IPS-20b (cell line): ENCODE data around the gene MNDA.

ENCODE experiments used
- H3K27ac ChIP-seq: one replicate; pipeline ENCODE4 v1.5.1; 2013; ENCODE audit warnings: low read length
- H3K27me3 ChIP-seq: 2 replicates; pipeline ENCODE4 v1.6.1; 2013; ENCODE audit warnings: mild to moderate bottlenecking, low read length, inconsistent platforms; ENCODE audit not compliant: insufficient read depth
- H3K36me3 ChIP-seq: 2 replicates; pipeline ENCODE4 v1.6.1; 2013; ENCODE audit warnings: low read depth, mild to moderate bottlenecking, inconsistent platforms, low read length, moderate library complexity; ENCODE audit not compliant: insufficient read depth
- H3K4me1 ChIP-seq: 2 replicates; pipeline ENCODE4 v1.6.1; 2013; ENCODE audit warnings: mild to moderate bottlenecking, control low read depth, inconsistent platforms, low read length, moderate library complexity; ENCODE audit not compliant: insufficient read depth
- H3K4me3 ChIP-seq: 2 replicates; pipeline ENCODE4 v1.5.1; 2013; ENCODE audit warnings: mild to moderate bottlenecking, low read length, inconsistent platforms
- H3K9ac ChIP-seq: 2 replicates; pipeline ENCODE4 v1.6.1; 2013; ENCODE audit warnings: low read depth, mild to moderate bottlenecking, inconsistent platforms, low read length, moderate library complexity
- H3K9me3 ChIP-seq: 2 replicates; pipeline ENCODE4 v1.6.1; 2013; ENCODE audit warnings: mild to moderate bottlenecking, low read depth, low read length, inconsistent platforms; ENCODE audit not compliant: insufficient read depth

MNDA gene

GRCh38 chr1:158830904-158831507 is at the start of gene MNDA:
Gene MNDA, plus strand, starts transcription at chr1:158831351. Its CDS starts 10,803 bp downstream, at chr1:158842154.
- peaks cover 8% of the 10 kb centered on the region; the same call in 1 of the 2 replicates for H3K9me3 ChIP-seq
- H3K27ac ChIP-seq: no peak within 1 kb of the TSS
- no peaks in the 10 kb centered on the region for H3K36me3 ChIP-seq
- H3K27me3 ChIP-seq: no peaks in the 10 kb centered on the region
- no peak within 1 kb of the TSS for H3K4me3 ChIP-seq
- no peak within 1 kb of the TSS for H3K9ac ChIP-seq
- no peaks in the 10 kb centered on the region for H3K4me1 ChIP-seq

- Histone ChIP-seq H3K27ac (no peak overlapping the region), H3K27me3 (no peaks in the 10 kb centered on the region), H3K4me1 (no peaks in the 10 kb centered on the region; the same call in 1 of the 2 replicates), H3K4me3 (no peak overlapping the region), H3K9me3 (no peaks in the 10 kb centered on the region), H3K9ac (no peak overlapping the region), H3K36me3 (no peaks in the 10 kb centered on the region)
These were observed 37.5 kb upstream of the MNDA start for GRCh38 chr1:158793604-158794003.

- H3K9ac ChIP-seq: no peak overlapping the region
- no peak overlapping the region for H3K27ac ChIP-seq
These were observed 36.9 kb upstream of the MNDA start for GRCh38 chr1:158794247-158794646.

GRCh38 chr1:158798531-158798930 is 32.6 kb upstream of the MNDA start:
- H3K4me1 ChIP-seq: no peaks in the 10 kb centered on the region; the same call in 1 of the 2 replicates
- H3K9ac ChIP-seq: no peak overlapping the region
- H3K27ac ChIP-seq: no peak overlapping the region
- no peaks in the 10 kb centered on the region for H3K9me3 ChIP-seq
- no peaks in the 10 kb centered on the region for H3K27me3 ChIP-seq
- no peak overlapping the region for H3K4me3 ChIP-seq
- no peaks in the 10 kb centered on the region for H3K36me3 ChIP-seq

More at GRCh38 chr1:158794247-158794646, 36.9 kb upstream of the MNDA start:
- Histone ChIP-seq H3K9me3 (no peaks in the 10 kb centered on the region), H3K4me1 (no peaks in the 10 kb centered on the region; the same call in 1 of the 2 replicates), H3K27me3 (no peaks in the 10 kb centered on the region), H3K4me3 (no peak overlapping the region), H3K36me3 (no peaks in the 10 kb centered on the region)

GRCh38 chr1:158799689-158800088 is 31.5 kb upstream of the MNDA start:
- H3K9me3 ChIP-seq: no peaks in the 10 kb centered on the region
- H3K4me1 ChIP-seq: no peaks in the 10 kb centered on the region; the same call in 1 of the 2 replicates
- H3K27ac ChIP-seq: no peak overlapping the region
- H3K9ac ChIP-seq: no peak overlapping the region
- H3K27me3 ChIP-seq: no peaks in the 10 kb centered on the region
- H3K4me3 ChIP-seq: no peak overlapping the region
- no peaks in the 10 kb centered on the region for H3K36me3 ChIP-seq

GRCh38 chr1:158800526-158800925 is 30.6 kb upstream of the MNDA start:
- H3K4me3 ChIP-seq: no peak overlapping the region

GRCh38 chr1:158801396-158801795 is 29.8 kb upstream of the MNDA start:
- no peaks in the 10 kb centered on the region; the same call in 1 of the 2 replicates for H3K4me1 ChIP-seq
- H3K36me3 ChIP-seq: no peaks in the 10 kb centered on the region
- H3K9ac ChIP-seq: no peak overlapping the region
- H3K9me3 ChIP-seq: no peaks in the 10 kb centered on the region
- no peaks in the 10 kb centered on the region for H3K27me3 ChIP-seq
- no peak overlapping the region for H3K4me3 ChIP-seq
- no peak overlapping the region for H3K27ac ChIP-seq

More at GRCh38 chr1:158800526-158800925, 30.6 kb upstream of the MNDA start:
- Histone ChIP-seq H3K9ac (no peak overlapping the region), H3K9me3 (no peaks in the 10 kb centered on the region), H3K4me1 (no peaks in the 10 kb centered on the region; the same call in 1 of the 2 replicates), H3K27ac (no peak overlapping the region), H3K36me3 (no peaks in the 10 kb centered on the region), H3K27me3 (no peaks in the 10 kb centered on the region)

GRCh38 chr1:158803678-158804077 is 27.5 kb upstream of the MNDA start:
- Histone ChIP-seq H3K27me3 (no peaks in the 10 kb centered on the region), H3K27ac (no peak overlapping the region), H3K4me3 (no peak overlapping the region), H3K4me1 (no peaks in the 10 kb centered on the region), H3K9ac (no peak overlapping the region), H3K36me3 (no peaks in the 10 kb centered on the region), H3K9me3 (no peaks in the 10 kb centered on the region)

GRCh38 chr1:158806916-158807536 is 24.1 kb upstream of the MNDA start:
- H3K9ac ChIP-seq: no peak overlapping the region
- H3K4me3 ChIP-seq: no peak overlapping the region
- no peaks in the 10 kb centered on the region for H3K27me3 ChIP-seq
- H3K9me3 ChIP-seq: no peaks in the 10 kb centered on the region
- no peak overlapping the region for H3K27ac ChIP-seq
- H3K36me3 ChIP-seq: no peaks in the 10 kb centered on the region
- no peaks in the 10 kb centered on the region for H3K4me1 ChIP-seq

GRCh38 chr1:158809256-158809655 is 21.9 kb upstream of the MNDA start:
- Histone ChIP-seq H3K4me3 (no peak overlapping the region), H3K9me3 (no peaks in the 10 kb centered on the region), H3K9ac (no peak overlapping the region), H3K36me3 (no peaks in the 10 kb centered on the region), H3K27ac (no peak overlapping the region), H3K4me1 (no peaks in the 10 kb centered on the region), H3K27me3 (no peaks in the 10 kb centered on the region)

- Histone ChIP-seq H3K4me3 (no peak overlapping the region), H3K4me1 (no peaks in the 10 kb centered on the region), H3K27me3 (no peaks in the 10 kb centered on the region), H3K36me3 (no peaks in the 10 kb centered on the region), H3K9ac (no peak overlapping the region), H3K27ac (no peak overlapping the region), H3K9me3 (no peaks in the 10 kb centered on the region)
These were observed 21.3 kb upstream of the MNDA start for GRCh38 chr1:158809862-158810261.

- no peaks in the 10 kb centered on the region for H3K27me3 ChIP-seq
- H3K4me1 ChIP-seq: no peaks in the 10 kb centered on the region
- H3K4me3 ChIP-seq: no peak overlapping the region
- no peak overlapping the region for H3K9ac ChIP-seq
- no peaks in the 10 kb centered on the region for H3K9me3 ChIP-seq
- no peaks in the 10 kb centered on the region for H3K36me3 ChIP-seq
- no peak overlapping the region for H3K27ac ChIP-seq
These were observed 20.8 kb upstream of the MNDA start for GRCh38 chr1:158810311-158810710.
